Neural crest cell (in vitro differentiated cells): Measurements from ENCODE around the gene PTAFR. TPM values are rescaled to one million over a fixed set of nuclear protein-coding genes. Genes with fewer than 3 reads are reported as not detected.

Experiments used
- DNase-seq: peaks from one replicate; pipeline ENCODE4 v3.0.0; 2021; ENCODE audit warnings: low read depth, mixed read lengths, low spot score
- H3K27ac Mint-ChIP-seq: one replicate; pipeline ENCODE4 v1.8.0; 2021; ENCODE audit warnings: mild to moderate bottlenecking, mixed read lengths; ENCODE audit not compliant: unreplicated experiment
- H3K27me3 Mint-ChIP-seq: 2 replicates; pipeline ENCODE4 v1.8.0; 2021; ENCODE audit warnings: low read depth, mild to moderate bottlenecking, mixed read lengths
- H3K36me3 Mint-ChIP-seq: 2 replicates; pipeline ENCODE4 v1.8.0; 2021; ENCODE audit warnings: low read depth, mild to moderate bottlenecking, mixed read lengths
- H3K4me1 Mint-ChIP-seq: 2 replicates; pipeline ENCODE4 v1.8.0; 2021; ENCODE audit warnings: mixed read lengths
- H3K4me3 Mint-ChIP-seq: one replicate; pipeline ENCODE4 v1.8.0; 2021; ENCODE audit warnings: mild to moderate bottlenecking, mixed read lengths
- H3K9me3 Mint-ChIP-seq: 2 replicates; pipeline ENCODE4 v1.8.0; 2021; ENCODE audit warnings: mixed read lengths
- total RNA-seq: library from RNA; stranded (reverse); gene quantifications from 2 replicates; pipeline ENCODE4 v1.2.1, GENCODE V29; 2021
- TF ChIP-seq, protein P1 (sequence below): fragments of 200-600 bp; sonication (generic); conservative IDR thresholded peaks from 2 replicates; pipeline ENCODE4 v1.5.0; 2021; ENCODE audit warnings: antibody characterized with exemption, mild to moderate bottlenecking

PTAFR gene
- total RNA-seq, 1 donor from 2014 or later, result 0.28 TPM

- Mint-ChIP-seq H3K27me3 (no peaks in the 10 kb centered on the region), H3K36me3 (no peaks in the 10 kb centered on the region)
- TF ChIP-seq, protein P1, sequence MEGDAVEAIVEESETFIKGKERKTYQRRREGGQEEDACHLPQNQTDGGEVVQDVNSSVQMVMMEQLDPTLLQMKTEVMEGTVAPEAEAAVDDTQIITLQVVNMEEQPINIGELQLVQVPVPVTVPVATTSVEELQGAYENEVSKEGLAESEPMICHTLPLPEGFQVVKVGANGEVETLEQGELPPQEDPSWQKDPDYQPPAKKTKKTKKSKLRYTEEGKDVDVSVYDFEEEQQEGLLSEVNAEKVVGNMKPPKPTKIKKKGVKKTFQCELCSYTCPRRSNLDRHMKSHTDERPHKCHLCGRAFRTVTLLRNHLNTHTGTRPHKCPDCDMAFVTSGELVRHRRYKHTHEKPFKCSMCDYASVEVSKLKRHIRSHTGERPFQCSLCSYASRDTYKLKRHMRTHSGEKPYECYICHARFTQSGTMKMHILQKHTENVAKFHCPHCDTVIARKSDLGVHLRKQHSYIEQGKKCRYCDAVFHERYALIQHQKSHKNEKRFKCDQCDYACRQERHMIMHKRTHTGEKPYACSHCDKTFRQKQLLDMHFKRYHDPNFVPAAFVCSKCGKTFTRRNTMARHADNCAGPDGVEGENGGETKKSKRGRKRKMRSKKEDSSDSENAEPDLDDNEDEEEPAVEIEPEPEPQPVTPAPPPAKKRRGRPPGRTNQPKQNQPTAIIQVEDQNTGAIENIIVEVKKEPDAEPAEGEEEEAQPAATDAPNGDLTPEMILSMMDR, result no peak
These were observed 4.1 kb upstream of the PTAFR start for GRCh38 chr1:28180306-28181305.

DNA sequence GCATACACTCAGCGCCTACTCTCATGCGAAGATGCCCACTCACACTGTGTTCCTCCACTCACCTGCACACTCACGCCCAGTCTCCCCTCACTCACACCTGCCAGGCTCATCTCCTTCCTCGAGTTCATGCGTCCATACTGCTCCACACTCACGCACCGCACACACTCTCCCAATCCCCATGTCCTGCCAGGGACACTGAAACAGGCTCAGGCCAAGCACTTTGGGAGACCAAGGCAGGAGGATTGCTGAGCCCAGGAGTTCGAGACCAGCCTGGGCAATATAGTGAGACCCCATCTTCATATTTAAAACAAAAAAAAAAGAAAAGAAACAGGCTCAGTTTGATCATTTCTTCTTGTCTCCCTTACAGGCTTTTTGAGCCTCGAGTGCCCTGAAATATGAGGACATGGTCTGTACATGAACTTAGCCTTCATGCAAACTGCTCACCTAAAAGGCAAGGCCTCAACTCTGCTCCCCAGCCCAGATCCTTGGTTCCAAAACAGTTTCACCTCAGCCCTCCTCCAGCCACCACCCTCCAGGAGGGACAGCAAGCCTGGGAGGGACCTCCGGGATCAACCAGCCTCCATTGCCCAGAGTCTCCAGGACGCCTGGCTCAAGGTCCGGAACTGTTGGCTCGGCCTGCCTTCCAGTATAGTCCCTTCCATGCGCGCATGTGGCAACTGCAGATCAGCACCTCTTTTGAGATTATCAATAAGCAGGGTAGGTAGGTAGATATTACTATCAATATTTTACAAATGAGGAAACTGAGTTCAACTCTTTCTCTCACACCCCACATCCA, 2.4 kb upstream of the PTAFR start:
- TF ChIP-seq, protein P1, result no peak
- no peak for DNase-seq
- Mint-ChIP-seq H3K27me3 (no peaks in the 10 kb centered on the region), H3K27ac (no peak overlapping the region), H3K4me3 (no peak overlapping the region), H3K4me1 (peaks cover 5% of the 10 kb centered on the region), H3K36me3 (no peaks in the 10 kb centered on the region), H3K9me3 (no peaks in the 10 kb centered on the region)

More at GRCh38 chr1:28180306-28181305, 4.1 kb upstream of the PTAFR start:
- H3K4me3 Mint-ChIP-seq, result no peak overlapping the region
- peak overlapping the region; percentile 78 for H3K27ac Mint-ChIP-seq
- peaks cover 5% of the 10 kb centered on the region for H3K4me1 Mint-ChIP-seq
- DNase-seq, result no peak
- no peaks in the 10 kb centered on the region for H3K9me3 Mint-ChIP-seq

- H3K9me3 Mint-ChIP-seq, result no peaks in the 10 kb centered on the region
- H3K4me1 Mint-ChIP-seq, result peaks cover 5% of the 10 kb centered on the region
- H3K4me3 Mint-ChIP-seq, result no peak overlapping the region
- no peak overlapping the region for H3K27ac Mint-ChIP-seq
- DNase-seq, result no peak
- TF ChIP-seq, protein P1, result no peak
- no peaks in the 10 kb centered on the region for H3K36me3 Mint-ChIP-seq
- H3K27me3 Mint-ChIP-seq, result no peaks in the 10 kb centered on the region
These were observed 470 bp downstream of the PTAFR start for GRCh38 chr1:28175955-28176485.

DNA sequence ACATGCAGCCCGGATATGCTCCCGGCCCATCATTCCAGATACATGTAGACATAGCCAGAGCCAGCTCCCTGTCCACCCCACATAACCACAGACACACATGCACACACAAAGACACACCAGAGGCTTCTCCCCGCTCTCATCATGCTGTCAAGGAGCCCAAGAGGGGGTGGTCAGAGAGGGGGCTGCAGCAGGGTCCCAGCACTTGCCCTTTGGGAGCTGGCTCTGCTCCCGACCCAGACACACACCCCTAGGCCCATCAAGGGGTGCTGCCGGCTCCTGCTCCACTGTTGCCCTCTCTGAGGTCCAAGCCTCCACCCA, 2.6 kb downstream of the PTAFR start:
- no peak overlapping the region for H3K4me3 Mint-ChIP-seq
- H3K4me1 Mint-ChIP-seq, result no peaks in the 10 kb centered on the region
- no peaks in the 10 kb centered on the region for H3K36me3 Mint-ChIP-seq
- DNase-seq, result no peak
- H3K9me3 Mint-ChIP-seq, result no peaks in the 10 kb centered on the region
- TF ChIP-seq, protein P1, result no peak
- H3K27ac Mint-ChIP-seq, result no peak overlapping the region
- no peaks in the 10 kb centered on the region for H3K27me3 Mint-ChIP-seq

GRCh38 chr1:28173151-28173979, 3.1 kb downstream of the PTAFR start:
- TF ChIP-seq, protein P1, result no peak
- DNase-seq, result no peak
- H3K4me1 Mint-ChIP-seq, result no peaks in the 10 kb centered on the region
- no peak overlapping the region for H3K4me3 Mint-ChIP-seq
- no peaks in the 10 kb centered on the region for H3K27me3 Mint-ChIP-seq
- no peaks in the 10 kb centered on the region for H3K36me3 Mint-ChIP-seq
- H3K27ac Mint-ChIP-seq, result no peak overlapping the region
- H3K9me3 Mint-ChIP-seq, result no peaks in the 10 kb centered on the region
